GM19193 (cell line): ENCODE measurements around the gene ATRAID.

ENCODE experiments used
- POLR2A ChIP-seq: IDR thresholded peaks from 4 replicates; pipeline ENCODE4 v1.6.1; 2011; ENCODE audit not compliant: insufficient read depth, insufficient read length; ENCODE audit errors: extremely low read depth

The ATRAID gene

GRCh38 chr2:27211241-27211942, 449 bp upstream of the ATRAID start:
- TF ChIP-seq POLR2A, result no peak

GRCh38 chr2:27212626-27213471, 1.0 kb downstream of the ATRAID start:
- no peak for TF ChIP-seq POLR2A

DNA sequence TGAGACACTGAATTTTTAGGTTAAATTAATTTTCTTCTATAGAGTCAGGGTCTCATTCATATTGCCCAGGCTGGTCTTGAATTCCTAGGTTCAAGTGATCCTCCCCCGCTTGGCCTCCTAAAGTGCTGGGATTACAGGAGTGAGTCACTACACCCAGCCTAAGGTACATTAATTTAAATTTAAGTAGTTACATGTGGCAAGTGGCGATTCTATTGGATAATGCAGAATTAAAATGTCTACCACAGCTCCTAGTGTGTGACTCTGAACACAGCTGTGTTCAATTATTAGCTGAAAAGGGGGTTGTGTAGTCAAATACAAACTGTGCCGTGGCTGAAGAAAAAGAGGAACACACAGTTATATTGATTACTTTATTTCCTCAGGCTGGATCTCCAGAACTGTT, 3.1 kb downstream of the ATRAID start:
- no peak for TF ChIP-seq POLR2A

DNA sequence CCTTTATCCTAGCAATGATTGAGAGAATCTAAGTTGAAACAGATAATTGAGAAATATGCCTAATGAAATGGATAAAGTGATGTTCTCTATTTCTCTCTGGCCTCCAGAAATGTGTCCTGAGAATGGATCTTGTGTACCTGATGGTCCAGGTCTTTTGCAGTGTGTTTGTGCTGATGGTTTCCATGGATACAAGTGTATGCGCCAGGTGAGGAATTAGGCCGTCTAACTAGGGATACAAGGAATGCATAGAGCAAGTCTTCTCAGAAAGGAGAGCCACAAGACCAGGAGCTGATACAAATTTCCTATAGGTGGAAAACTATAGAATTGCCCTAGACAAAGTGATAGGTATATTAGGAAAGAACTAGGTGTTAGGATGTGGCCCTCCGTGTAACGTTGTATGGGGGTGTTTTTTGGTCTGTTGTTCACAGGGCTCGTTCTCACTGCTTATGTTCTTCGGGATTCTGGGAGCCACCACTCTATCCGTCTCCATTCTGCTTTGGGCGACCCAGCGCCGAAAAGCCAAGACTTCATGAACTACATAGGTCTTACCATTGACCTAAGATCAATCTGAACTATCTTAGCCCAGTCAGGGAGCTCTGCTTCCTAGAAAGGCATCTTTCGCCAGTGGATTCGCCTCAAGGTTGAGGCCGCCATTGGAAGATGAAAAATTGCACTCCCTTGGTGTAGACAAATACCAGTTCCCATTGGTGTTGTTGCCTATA, 4.7 kb downstream of the ATRAID start:
- no peak for TF ChIP-seq POLR2A

DNA sequence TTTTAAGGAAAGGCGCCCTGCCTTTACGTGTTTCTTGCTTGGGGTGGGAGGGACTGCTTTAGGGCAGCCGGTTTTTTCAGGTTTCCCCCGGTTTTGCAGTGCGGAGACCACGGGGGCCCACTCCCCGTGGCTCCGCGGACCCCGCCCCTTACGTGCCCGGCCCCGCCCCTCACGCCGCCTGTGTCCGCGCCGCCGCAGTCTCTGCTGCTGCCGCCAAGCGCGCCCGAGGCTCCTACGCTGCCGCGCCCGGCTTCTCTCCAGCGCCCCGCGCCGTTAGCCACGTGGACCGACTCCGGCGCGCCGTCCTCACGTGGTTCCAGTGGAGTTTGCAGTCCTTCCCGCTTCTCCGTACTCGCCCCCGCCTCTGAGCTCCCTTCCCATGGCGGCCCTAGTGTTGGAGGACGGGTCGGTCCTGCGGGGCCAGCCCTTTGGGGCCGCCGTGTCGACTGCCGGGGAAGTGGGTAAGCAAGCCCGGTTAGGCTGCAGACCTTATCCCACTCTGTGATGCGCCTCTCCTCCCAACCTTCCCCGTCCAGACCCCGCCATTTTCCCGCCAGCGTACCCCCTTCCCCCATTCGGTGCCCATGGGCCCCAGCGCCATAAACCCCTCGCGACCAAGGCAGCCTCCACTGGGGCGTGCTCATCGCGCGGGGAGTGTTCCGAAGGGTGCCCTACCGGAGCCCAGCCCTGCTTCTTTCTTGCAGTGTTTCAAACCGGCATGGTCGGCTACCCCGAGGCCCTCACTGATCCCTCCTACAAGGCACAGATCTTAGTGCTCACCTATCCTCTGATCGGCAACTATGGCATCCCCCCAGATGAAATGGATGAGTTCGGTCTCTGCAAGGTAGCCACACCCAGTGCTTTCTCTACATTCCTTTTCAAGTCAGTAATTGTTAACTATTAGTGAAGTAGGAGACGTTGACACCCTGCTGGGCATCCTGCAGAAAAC, 5.6 kb downstream of the ATRAID start, which contains the start of gene CAD:
CAD (plus strand) TSS at position 197 of the 949 bp plus-strand sequence; CDS start at position 380, 183 bp downstream.
- peak; percentile 78 for TF ChIP-seq POLR2A

- TF ChIP-seq POLR2A, result no peak
These were observed 6.8 kb downstream of the ATRAID start for GRCh38 chr2:27218614-27219013.

- TF ChIP-seq POLR2A, result no peak
These were observed 7.2 kb downstream of the ATRAID start for GRCh38 chr2:27219091-27219490.

GRCh38 chr2:27220091-27220490, 8.2 kb downstream of the ATRAID start:
- no peak for TF ChIP-seq POLR2A

DNA sequence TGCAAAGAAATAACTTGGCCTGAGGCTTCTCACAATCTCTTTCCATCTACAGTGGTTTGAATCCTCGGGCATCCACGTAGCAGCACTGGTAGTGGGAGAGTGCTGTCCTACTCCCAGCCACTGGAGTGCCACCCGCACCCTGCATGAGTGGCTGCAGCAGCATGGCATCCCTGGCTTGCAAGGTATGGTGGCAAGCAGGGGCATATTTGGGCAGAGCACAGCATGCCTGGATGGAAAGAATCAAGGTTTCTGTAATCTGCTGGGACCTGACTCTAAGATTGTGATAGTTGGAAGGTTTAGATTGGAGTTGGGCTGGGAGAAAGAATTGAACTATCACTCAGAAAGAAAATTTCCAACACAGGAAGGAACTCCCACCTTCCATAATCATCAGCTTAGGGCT, 9.3 kb downstream of the ATRAID start:
- TF ChIP-seq POLR2A, result no peak

- no peak for TF ChIP-seq POLR2A
These were observed 10.6 kb downstream of the ATRAID start for GRCh38 chr2:27222407-27222806.

DNA sequence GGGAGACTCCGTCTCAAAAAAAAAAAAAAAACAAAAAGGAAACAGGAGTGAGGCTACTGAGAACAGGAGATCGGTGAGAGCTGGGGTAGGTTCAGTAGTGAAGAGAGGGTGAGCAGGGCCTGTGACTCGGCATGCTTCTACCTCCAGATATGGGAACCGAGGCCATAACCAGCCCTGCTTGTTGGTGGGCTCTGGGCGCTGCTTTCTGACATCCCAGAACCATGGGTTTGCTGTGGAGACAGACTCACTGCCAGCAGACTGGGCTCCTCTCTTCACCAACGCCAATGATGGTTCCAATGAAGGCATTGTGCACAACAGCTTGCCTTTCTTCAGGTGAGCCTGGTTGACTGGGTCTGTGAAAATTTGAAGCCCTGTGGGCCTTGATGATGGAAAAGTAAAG, 11.6 kb downstream of the ATRAID start:
- no peak for TF ChIP-seq POLR2A

DNA sequence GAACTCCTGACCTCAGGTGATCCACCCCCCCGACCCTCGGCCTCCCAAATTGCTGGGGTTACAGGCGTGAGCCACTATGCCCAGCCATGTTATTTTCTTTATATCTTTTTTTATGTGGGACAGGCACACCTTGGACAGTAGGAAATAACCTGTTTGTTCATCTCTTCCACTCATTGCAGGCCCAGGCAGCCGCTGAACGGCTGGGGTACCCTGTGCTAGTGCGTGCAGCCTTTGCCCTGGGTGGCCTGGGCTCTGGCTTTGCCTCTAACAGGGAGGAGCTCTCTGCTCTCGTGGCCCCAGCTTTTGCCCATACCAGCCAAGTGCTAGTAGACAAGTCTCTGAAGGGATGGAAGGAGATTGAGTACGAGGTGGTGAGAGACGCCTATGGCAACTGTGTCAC, 13.7 kb downstream of the ATRAID start:
- TF ChIP-seq POLR2A, result no peak

DNA sequence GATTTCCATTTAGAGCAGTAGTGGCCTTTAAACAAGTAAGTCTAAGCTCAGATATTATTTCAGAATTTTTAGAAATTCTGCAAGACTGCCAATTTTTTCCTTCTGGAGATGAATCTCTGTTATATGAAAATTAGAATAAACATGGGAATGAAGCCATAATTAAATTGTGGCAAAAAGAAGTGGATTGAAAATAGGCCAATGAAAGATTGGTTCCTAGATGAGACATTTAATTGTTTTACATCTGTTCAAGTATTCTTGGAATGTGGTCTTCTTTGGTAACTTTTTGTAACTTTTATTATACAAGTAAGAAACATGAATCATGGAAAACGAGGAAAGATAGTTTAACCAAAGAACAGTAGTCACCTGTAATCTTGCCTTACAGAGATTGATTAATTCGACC, 15.7 kb downstream of the ATRAID start:
- no peak for TF ChIP-seq POLR2A

GRCh38 chr2:27231921-27232320, 20.1 kb downstream of the ATRAID start:
- TF ChIP-seq POLR2A, result no peak
